K562 (cell line): ENCODE data around the gene DPAGT1. TPM values are rescaled to one million over a fixed set of nuclear protein-coding genes. Genes with fewer than 3 reads are reported as not detected.
A peak's percentile ranks its signal among the peaks of the same experiment; 100 is the strongest.

ENCODE experiments used
- BCOR ChIP-seq: fragments of 450-650 bp; IDR thresholded peaks from 2 replicates; pipeline ENCODE4 v1.6.1; 2016
- CHAMP1 ChIP-seq: fragments of 450-650 bp; IDR thresholded peaks from 2 replicates; pipeline ENCODE4 v1.6.1; 2016; ENCODE audit warnings: mild to moderate bottlenecking
- CHCHD3 ChIP-seq: fragments of 250-450 bp; sonication (Bioruptor Pico); IDR thresholded peaks from 2 replicates; pipeline ENCODE4 v2.1.2; 2022; ENCODE audit warnings: mild to moderate bottlenecking
- CREB3 ChIP-seq: fragments of 450-650 bp; conservative IDR thresholded peaks from 2 replicates; pipeline ENCODE4 v1.6.1; 2016; ENCODE audit warnings: missing genetic modification characterization, low read depth, mild to moderate bottlenecking, missing compliant biosample characterization, moderate library complexity
- ELF1 ChIP-seq: fragments of 200-800 bp; sonication (Bioruptor generic); IDR thresholded peaks from 2 replicates; pipeline ENCODE4 v1.6.1; 2016; ENCODE audit warnings: missing genetic modification characterization, missing compliant biosample characterization
- MLLT1 ChIP-seq, 2 experiments: fragments of 450-650 bp; IDR thresholded peaks; 2 replicates each; pipeline ENCODE4 v1.6.1; 2016
- MTA3 ChIP-seq: fragments of 450-650 bp; formaldehyde crosslinking; IDR thresholded peaks from 2 replicates; pipeline ENCODE4 v1.6.1; 2017; ENCODE audit warnings: mild to moderate bottlenecking, borderline replicate concordance
- MXI1 ChIP-seq: IDR thresholded peaks from 2 replicates; pipeline ENCODE4 v1.6.1; 2011; ENCODE audit warnings: low read depth, mild to moderate bottlenecking, improper control_type of control experiment, low read length
- PCBP1 ChIP-seq: fragments of 200-400 bp; formaldehyde crosslinking; IDR thresholded peaks from 2 replicates; pipeline ENCODE4 v1.6.1; 2018; ENCODE audit warnings: mild to moderate bottlenecking, low read depth, low read length; ENCODE audit not compliant: poor library complexity, severe bottlenecking
- SIN3B ChIP-seq: fragments of 450-650 bp; IDR thresholded peaks from 2 replicates; pipeline ENCODE4 v1.6.1; 2017; ENCODE audit warnings: low read depth, mild to moderate bottlenecking, moderate library complexity
- SREBF1 ChIP-seq: fragments of 150-350 bp; IDR thresholded peaks from 2 replicates; pipeline ENCODE4 v1.6.1; 2014; ENCODE audit warnings: antibody characterized with exemption, low read depth, low read length, borderline replicate concordance
- TCF7 ChIP-seq: sonication (generic); IDR thresholded peaks from 2 replicates; pipeline ENCODE4 v1.6.1; 2016; ENCODE audit warnings: antibody characterized with exemption, borderline replicate concordance
- ZNF280B ChIP-seq: fragments of 250-450 bp; sonication (Bioruptor Pico); IDR thresholded peaks from 2 replicates; pipeline ENCODE4 v1.5.1; 2021; ENCODE audit warnings: mild to moderate bottlenecking
- ZNF395 ChIP-seq: fragments of 200-800 bp; sonication (Bioruptor generic); IDR thresholded peaks from 2 replicates; pipeline ENCODE4 v1.6.1; 2017; ENCODE audit warnings: missing genetic modification characterization, missing compliant biosample characterization
- ZNF511 ChIP-seq: sonication (generic); formaldehyde crosslinking; IDR thresholded peaks from 2 replicates; pipeline ENCODE4 v1.8.0; 2022; ENCODE audit warnings: mild to moderate bottlenecking, missing genetic modification reagents
- ZNF785 ChIP-seq: fragments of 250-450 bp; sonication (Bioruptor Pico); IDR thresholded peaks from 2 replicates; pipeline ENCODE4 v1.4.0; 2020; ENCODE audit warnings: mild to moderate bottlenecking
- polyA plus RNA-seq, 8 experiments: library from polyadenylated mRNA; depleted of rRNA in 4 of 8; stranded (reverse) in 5 of 8; unstranded in 3 of 8; fragments of >200 nt; fragmentation: Nextera tagmentation in 2 of 8; fragmentation: Illumina TruSeq in 1 of 8; extraction: Ambion mirVana in 2 of 8; extraction: Trizol in 1 of 8; gene quantifications; 2 replicates each; pipeline versions ENCODE4 v1.2.1 to v1.2.3, GENCODE V29; 2011 to 2014; ENCODE audit warnings: inconsistent platforms in 1 of 8, missing spikeins in 1 of 8
- total RNA-seq, 7 experiments: library from RNA; depleted of rRNA in 6 of 7; stranded (reverse); fragments of >200 nt in 6 of 7; fragmentation: Illumina TruSeq in 2 of 7; extraction: Trizol in 2 of 7; gene quantifications; 2 replicates each; pipeline versions ENCODE4 v1.2.1 to v1.2.3, GENCODE V29; 2011 to 2021; ENCODE audit warnings: low replicate concordance in 1 of 7
- TF ChIP-seq, protein P1 (sequence below): fragments of 450-650 bp; IDR thresholded peaks from 2 replicates; pipeline ENCODE4 v1.6.1; 2016; ENCODE audit warnings: antibody characterized with exemption

DPAGT1 gene
- total and polyA plus RNA-seq, 9 of the 15 experiments (the other 6 are each of a cell fraction or from before 2014, with no cell fraction given), result 29.9 to 135 (median 85.0) TPM

DNA sequence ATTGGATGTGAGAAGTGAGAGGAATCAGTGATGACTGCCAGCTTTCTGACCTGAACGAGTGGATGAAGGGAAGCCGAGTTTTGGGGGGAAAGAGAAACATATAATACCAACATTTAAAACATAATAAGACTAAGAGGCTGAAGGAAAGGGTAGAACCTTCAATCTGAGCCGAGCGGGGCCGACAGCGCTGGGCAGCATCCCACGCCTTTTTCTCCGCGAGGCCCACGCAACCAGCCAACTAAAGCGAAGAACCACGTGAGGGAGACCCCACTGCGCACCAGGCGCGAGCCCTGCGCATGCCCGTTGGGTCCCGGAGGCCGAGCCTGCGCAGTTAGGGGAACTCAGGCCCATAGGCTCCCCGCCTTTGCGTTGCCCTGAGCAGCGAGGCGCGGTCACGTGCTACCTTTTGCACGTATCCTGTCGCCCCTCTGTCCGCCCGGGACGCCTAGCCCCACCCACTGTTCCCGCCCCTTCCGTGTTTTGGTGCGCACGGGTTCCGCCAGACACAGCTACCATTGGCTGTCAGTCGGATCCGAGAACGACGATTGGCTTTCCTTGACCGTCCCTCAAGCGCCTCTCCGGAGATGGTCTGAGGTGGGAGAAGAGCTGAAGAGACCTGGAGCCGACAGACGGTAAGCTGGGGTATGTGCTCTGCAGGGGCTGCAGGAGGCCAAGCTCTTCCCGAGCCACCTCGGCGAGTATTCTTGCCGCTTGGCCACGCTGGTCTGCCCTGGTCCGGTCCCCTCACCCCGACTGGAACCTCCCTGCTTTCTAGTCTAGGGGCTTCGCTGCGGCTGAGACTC, 19.6 kb upstream of the DPAGT1 start, which contains the start of gene HINFP (continued):
- TF ChIP-seq MLLT1 (IDR thresholded peaks at IDR 0.05), result peak; percentile 9 to 20; a peak in 1 of 4 replicates
- no peak for TF ChIP-seq BCOR
- peak; percentile 80; the same call in 1 of the 2 replicates for TF ChIP-seq MXI1
- TF ChIP-seq ZNF395, result no peak
- TF ChIP-seq SIN3B, result peak; percentile 54; the same call in 1 of the 2 replicates
- no peak for TF ChIP-seq ZNF280B
- TF ChIP-seq CREB3 (tag), result no peak
- TF ChIP-seq MTA3, result no peak
- no peak for TF ChIP-seq PCBP1
- TF ChIP-seq SREBF1, result no peak; the same call in 1 of the 2 replicates
- TF ChIP-seq CHAMP1, result no peak
- peak; percentile 84 for TF ChIP-seq ELF1
- TF ChIP-seq, protein P1, sequence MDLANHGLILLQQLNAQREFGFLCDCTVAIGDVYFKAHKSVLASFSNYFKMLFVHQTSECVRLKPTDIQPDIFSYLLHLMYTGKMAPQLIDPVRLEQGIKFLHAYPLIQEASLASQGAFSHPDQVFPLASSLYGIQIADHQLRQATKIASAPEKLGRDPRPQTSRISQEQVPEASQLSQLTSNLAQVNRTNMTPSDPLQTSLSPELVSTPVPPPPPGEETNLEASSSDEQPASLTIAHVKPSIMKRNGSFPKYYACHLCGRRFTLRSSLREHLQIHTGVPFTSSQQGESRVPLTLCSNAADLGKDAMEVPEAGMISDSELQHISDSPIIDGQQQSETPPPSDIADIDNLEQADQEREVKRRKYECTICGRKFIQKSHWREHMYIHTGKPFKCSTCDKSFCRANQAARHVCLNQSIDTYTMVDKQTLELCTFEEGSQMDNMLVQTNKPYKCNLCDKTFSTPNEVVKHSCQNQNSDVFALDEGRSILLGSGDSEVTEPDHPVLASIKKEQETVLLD, result peak; percentile 98
- no peak for TF ChIP-seq TCF7
- TF ChIP-seq ZNF511 (CRISPR knock-in tag), result peak; percentile 81; the same call in 1 of the 2 replicates
- no peak for TF ChIP-seq ZNF785 (CRISPR knock-in tag)
- peak; percentile 77; the same call in 1 of the 2 replicates for TF ChIP-seq CHCHD3 (CRISPR knock-in tag)
